NOMO-1 treated with DMSO at 0.1 percent for 48 hours (cell line): Measurements from ENCODE around the gene C2CD3.
"Not testable (repeated sequence)": the region's sequence is repeated elsewhere in the genome, so short reads cannot be mapped to it uniquely, and the experiment has no call there.

Experiments used
- DNase-seq: peaks from one replicate; lab custom pipeline; 2025; ENCODE audit not compliant: unreplicated experiment; lab: John Stamatoyannopoulos, UW

C2CD3 gene

GRCh38 chr11:74120260-74121035 is 50.4 kb downstream of the C2CD3 start:
- not testable (repeated sequence) for DNase-seq

GRCh38 chr11:74116719-74117118 is 54.1 kb downstream of the C2CD3 start:
- no peak for DNase-seq

- DNase-seq = no peak
These were observed 57.9 kb downstream of the C2CD3 start for GRCh38 chr11:74112877-74113276.

- DNase-seq = no peak
These were observed 64.7 kb downstream of the C2CD3 start for GRCh38 chr11:74106124-74106523.

- DNase-seq = no peak
These were observed 68.5 kb downstream of the C2CD3 start for GRCh38 chr11:74102321-74102720.

GRCh38 chr11:74100735-74101134 is 70.1 kb downstream of the C2CD3 start:
- DNase-seq = no peak

GRCh38 chr11:74100231-74100630 is 70.6 kb downstream of the C2CD3 start:
- no peak for DNase-seq

GRCh38 chr11:74097686-74098237 is 73.0 kb downstream of the C2CD3 start:
- DNase-seq = no peak

- DNase-seq = no peak
These were observed 76.4 kb downstream of the C2CD3 start for GRCh38 chr11:74094393-74094792.

- no peak for DNase-seq
These were observed 78.4 kb downstream of the C2CD3 start for GRCh38 chr11:74092425-74092824.

- no peak for DNase-seq
These were observed 79.3 kb downstream of the C2CD3 start for GRCh38 chr11:74091549-74091948.

GRCh38 chr11:74090701-74091100 is 80.1 kb downstream of the C2CD3 start:
- no peak for DNase-seq

- no peak for DNase-seq
These were observed 84.4 kb downstream of the C2CD3 start for GRCh38 chr11:74086242-74086884.

- DNase-seq = no peak
These were observed 85.3 kb downstream of the C2CD3 start for GRCh38 chr11:74085542-74085892.

- no peak for DNase-seq
These were observed 85.8 kb downstream of the C2CD3 start for GRCh38 chr11:74084796-74085541.

- not testable (repeated sequence) for DNase-seq
These were observed 86.9 kb downstream of the C2CD3 start for GRCh38 chr11:74083927-74084326.

- DNase-seq = no peak
These were observed 89.4 kb downstream of the C2CD3 start for GRCh38 chr11:74081428-74081827.

- DNase-seq = no peak
These were observed 93.6 kb downstream of the C2CD3 start for GRCh38 chr11:74077193-74077592.

GRCh38 chr11:74072721-74073120 is 98.1 kb downstream of the C2CD3 start:
- DNase-seq = no peak

GRCh38 chr11:74072286-74072685 is 98.5 kb downstream of the C2CD3 start:
- no peak for DNase-seq

- no peak for DNase-seq
These were observed 99.9 kb downstream of the C2CD3 start for GRCh38 chr11:74070723-74071492.
